Skin of body (tissue), 2 donors: Measurements from ENCODE around the gene EPB41L4B. TPM values are rescaled to one million over a fixed set of nuclear protein-coding genes. Genes with fewer than 3 reads are reported as not detected.

ENCODE experiments used
- DNase-seq: peaks from one replicate; lab custom pipeline; 2025; lab: John Stamatoyannopoulos, UW
- total RNA-seq: library from RNA; depleted of rRNA; stranded (reverse); fragments of >200 nt; gene quantifications from one replicate; pipeline ENCODE4 v1.2.3, GENCODE V29; 2014

The EPB41L4B gene
- total RNA-seq, 1 donor from 2014 or later = 11.3 TPM

GRCh38 chr9:109205526-109205925, 115.3 kb downstream of the EPB41L4B start:
- DNase-seq = no peak

DNA sequence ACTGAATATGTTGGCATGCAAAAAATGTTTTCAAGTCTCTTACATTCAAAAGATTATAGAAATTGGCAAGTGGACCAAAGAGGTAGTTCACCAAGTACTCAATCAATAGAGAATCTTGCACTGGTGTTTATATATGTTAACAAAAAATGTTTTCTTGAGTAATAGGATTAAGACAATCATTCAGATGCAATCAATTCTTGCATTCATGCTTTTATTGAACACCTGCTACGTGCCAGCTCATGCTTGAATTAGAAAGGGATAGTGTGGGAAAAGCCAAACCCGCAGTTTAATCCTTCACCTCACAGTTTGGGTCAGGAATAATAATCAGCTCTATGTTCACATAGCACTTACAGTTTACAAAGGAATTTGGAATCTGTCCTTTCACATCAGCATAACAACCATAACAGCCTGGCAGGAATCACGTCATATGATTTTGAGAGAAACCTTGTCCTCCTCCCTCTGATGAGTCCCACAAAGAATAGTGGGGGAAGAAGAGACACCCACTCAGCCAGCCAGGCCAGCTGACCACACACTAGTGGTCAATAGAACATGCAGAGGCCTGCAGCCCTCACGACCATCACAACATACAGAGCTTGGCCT, 117.0 kb downstream of the EPB41L4B start:
- DNase-seq = no peak

GRCh38 chr9:109199676-109200075, 121.2 kb downstream of the EPB41L4B start:
- DNase-seq = no peak

- no peak for DNase-seq
Measured at GRCh38 chr9:109198736-109199382, 122.0 kb downstream of the EPB41L4B start.

DNA sequence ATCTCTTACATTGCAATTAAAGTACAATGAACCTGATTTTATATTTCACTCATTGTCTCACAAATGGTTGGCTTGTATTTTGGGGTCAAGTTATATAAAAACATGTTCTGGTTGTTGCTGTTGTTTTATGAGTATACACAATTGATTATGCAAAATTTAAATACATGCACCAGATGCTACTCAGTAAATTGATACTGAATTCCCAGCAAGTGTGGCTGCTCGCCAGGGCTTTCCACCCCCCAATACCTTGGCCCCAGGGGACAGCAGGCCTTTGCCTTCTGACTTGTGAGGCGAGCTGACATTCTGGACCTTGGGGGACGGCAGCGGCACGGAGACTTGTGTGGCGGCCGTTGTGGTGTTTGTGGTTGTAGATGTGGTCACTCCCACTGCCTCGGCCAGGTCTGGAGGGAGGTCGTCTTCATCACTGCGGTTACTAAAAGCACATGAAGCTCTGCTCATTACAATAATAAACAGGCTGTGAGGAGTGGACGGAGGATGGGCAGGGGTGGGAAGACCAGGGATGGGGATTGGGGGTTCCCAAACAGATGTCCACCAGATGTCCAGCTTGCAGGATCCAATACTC, 126.8 kb downstream of the EPB41L4B start:
- no peak for DNase-seq

DNA sequence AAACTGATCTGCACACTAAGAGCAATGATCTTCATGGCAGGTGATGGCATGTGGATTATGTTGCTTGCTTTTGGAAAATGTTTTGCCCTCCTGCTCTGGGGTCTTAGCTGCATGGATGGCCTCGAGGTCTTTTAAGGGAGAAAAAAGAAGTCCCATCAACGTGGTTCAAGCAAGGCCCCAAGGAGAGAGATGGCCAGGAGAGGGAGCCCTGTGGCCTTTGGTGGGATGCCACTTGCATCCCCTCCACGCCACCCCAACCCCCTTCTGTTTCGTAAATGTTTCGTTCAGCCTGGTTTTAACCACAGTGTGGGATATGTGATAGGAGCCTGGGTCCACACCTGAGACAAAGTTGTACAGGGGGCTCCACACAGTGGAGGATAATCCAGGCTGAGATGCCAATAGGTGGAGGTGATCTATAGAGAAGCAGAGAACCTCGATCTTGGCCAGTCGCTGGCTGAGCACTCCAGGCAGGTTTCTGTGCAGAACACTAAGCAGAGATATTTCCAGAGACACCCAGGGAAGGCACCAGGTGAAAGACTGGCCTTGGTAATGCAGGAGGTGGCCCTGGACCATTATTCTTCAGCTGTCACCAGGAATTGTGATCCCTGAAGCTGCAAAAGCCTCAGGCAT, 128.0 kb downstream of the EPB41L4B start:
- no peak for DNase-seq

- DNase-seq = no peak
Measured at GRCh38 chr9:109191746-109192145, 129.1 kb downstream of the EPB41L4B start.

DNA sequence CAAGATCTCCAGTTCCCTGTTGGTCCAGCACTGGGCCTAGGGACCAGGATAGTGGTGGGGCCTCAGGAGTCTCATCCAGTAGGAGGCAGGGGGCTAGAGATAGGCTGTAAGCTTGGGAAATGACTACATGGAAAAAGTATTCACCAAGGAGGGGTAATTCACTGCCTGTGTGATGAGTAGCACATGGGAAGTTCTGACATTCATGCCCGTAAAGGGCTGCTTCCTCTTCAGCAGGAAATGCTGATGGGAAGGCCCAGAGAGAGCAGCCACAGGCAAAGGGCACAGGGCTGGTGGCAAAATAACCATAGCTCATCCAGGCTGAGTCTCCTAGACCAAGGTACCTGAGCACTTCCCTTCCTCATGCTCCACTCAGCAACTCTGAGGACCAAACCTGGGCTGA, 130.7 kb downstream of the EPB41L4B start:
- DNase-seq = no peak

GRCh38 chr9:109186857-109187520, 133.9 kb downstream of the EPB41L4B start:
- no peak for DNase-seq

- no peak for DNase-seq
Measured at GRCh38 chr9:109182940-109183798, 137.7 kb downstream of the EPB41L4B start.

- DNase-seq = no peak
Measured at GRCh38 chr9:109182550-109182939, 138.3 kb downstream of the EPB41L4B start.

DNA sequence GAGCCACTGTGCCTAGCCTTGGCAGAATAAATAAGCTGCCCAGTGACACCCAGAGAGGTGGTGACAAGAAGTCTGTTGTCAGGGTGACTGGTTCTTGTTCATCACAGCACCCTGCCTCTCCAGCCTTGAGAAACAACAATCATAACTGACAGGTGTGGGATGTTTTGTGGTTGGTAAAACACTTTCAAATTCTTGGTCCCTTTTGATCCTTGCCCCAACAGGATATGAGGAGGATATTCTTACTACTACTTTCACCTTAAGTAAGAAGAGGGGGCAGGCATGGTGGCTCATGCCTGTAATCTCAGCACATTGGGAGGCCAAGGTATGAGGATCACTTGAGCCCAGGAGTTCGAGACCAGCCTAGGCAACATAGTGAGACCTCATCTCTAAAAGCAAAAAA, 139.6 kb downstream of the EPB41L4B start:
- DNase-seq = no peak

GRCh38 chr9:109179801-109180523, 140.9 kb downstream of the EPB41L4B start:
- no peak for DNase-seq

DNA sequence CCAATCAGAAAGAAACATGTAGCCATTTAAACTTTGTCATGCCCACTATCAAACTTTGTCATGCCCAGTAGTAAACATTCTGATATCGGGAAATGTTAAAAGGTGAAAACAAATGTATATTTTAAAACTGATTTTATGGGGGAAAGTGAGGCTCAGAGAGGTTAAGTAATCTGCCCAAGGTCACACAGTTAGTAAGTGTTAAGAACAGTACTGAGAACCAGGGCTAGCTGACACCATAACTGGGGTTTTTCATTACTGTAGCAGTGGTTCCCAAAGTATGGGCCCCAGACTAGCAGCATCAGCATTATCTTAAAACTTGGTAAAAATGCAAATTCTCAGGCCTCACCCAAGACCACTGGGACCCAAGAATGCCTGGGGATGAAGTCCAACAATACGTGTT, 143.9 kb downstream of the EPB41L4B start:
- no peak for DNase-seq

GRCh38 chr9:109176386-109176785, 144.5 kb downstream of the EPB41L4B start:
- no peak for DNase-seq

DNA sequence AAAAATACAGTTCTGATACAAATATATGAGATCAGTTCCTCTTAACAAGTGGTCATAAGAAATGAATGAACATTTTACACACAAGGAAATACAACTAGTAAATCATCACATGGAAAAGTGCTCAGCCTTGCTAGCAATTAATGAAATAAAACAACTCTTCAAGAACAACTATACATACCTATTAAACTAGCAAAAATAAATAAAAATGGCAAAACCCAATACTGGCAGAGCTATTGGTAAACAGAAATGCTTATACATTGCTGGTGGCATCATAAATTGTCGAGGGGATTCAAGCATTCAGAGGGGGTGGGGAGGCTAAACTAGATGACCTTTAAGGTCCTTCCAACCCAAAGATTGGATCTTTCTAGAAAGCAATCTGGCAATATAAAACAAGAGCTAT, 147.9 kb downstream of the EPB41L4B start:
- no peak for DNase-seq

DNA sequence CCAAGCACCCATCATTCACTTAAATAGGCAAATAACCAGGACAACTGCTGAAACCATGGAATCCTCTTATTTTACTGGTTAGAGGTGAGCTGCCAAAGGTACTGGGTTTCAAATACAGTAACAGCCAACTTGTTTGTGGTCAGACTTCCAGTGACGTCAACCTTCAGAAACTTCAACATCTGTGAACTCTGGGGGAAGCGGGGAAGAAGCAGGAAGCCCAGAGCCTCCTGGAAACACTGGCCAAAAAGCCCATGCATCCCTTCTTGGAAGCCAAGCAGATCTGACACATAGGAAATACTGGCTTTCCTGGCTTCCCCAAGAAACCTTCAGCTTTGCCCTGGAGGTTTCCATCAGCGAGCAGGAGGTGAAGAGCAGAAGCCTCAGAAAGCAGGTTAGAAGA, 148.9 kb downstream of the EPB41L4B start:
- no peak for DNase-seq

DNA sequence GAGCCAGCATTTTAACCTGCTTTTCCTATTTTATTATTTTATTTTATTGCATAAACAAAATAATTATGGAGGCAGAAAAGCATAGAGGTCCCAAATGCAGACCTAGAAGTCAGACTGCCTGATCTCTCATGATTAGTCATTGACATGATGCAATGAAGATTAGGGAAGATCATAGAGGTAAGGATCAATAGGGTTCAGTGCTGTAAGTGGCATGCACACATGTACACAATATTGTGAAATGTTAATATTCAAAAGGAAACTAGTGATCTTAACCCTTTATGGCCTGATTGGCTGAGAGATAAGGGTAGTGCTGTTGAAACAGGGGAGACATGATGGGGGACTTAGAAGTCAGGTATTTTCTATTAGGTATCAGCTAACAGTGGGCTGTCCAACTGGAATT, 152.7 kb downstream of the EPB41L4B start:
- DNase-seq = no peak

- no peak for DNase-seq
Measured at GRCh38 chr9:109167716-109168115, 153.1 kb downstream of the EPB41L4B start.
